HG02870 (cell line): ENCODE measurements around the gene AOC3.
"Not testable (repeated sequence)": the region's sequence is repeated elsewhere in the genome, so short reads cannot be mapped to it uniquely, and the experiment has no call there.

Experiments
- ATAC-seq: cut with Tn5 transposase; IDR thresholded peaks from one replicate; pipeline ENCODE4 v1.9.1; 2021; ENCODE audit warnings: mild to moderate bottlenecking, moderate library complexity; ENCODE audit not compliant: unreplicated experiment

AOC3 gene

GRCh38 chr17:42891539-42892152 is 40.6 kb downstream of the AOC3 start:
- ATAC-seq, result no peak

GRCh38 chr17:42893359-42893758 is 42.4 kb downstream of the AOC3 start:
- ATAC-seq, result no peak

- no peak for ATAC-seq
Observed at GRCh38 chr17:42894283-42895184, 43.5 kb downstream of the AOC3 start.

DNA sequence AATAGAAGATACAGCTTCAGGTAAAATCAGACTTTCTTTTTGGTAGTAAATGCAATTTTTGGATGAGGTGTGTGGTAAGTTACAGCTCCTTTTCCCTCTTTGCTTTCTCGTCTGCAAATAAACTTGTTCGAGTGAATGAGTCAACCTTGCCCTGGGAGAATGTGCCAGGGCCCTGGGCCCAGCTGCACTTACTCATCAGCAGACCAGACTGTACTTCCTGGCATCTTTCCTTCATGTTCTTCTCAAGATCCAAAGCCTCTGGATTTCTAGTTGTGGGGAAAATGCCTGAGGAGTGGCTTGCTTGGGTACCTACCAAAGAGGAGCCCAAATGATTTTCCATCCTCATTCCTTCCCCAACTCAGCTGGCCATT is 44.2 kb downstream of the AOC3 start:
- no peak for ATAC-seq

GRCh38 chr17:42898147-42898811 is 47.3 kb downstream of the AOC3 start:
- ATAC-seq, result no peak

DNA sequence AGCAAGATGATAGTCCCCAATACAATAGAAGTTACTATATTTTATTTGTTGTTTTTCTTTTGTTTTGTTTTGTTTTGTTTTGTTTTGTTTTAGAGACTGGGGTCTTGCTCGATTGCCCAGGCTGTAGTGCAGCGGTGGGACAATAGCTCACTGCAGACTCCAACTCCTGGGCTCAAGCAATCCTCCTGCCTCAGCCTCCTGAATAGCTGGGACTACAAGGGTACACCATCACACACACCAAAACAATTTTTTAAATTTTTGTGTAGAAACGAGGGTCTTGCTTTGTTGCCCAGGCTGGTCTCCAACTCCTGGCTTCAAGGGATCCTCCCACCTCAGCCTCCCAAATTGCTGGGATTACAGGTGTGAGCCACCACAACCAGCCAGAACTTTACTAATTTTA is 49.0 kb downstream of the AOC3 start:
- ATAC-seq, result not testable (repeated sequence)

DNA sequence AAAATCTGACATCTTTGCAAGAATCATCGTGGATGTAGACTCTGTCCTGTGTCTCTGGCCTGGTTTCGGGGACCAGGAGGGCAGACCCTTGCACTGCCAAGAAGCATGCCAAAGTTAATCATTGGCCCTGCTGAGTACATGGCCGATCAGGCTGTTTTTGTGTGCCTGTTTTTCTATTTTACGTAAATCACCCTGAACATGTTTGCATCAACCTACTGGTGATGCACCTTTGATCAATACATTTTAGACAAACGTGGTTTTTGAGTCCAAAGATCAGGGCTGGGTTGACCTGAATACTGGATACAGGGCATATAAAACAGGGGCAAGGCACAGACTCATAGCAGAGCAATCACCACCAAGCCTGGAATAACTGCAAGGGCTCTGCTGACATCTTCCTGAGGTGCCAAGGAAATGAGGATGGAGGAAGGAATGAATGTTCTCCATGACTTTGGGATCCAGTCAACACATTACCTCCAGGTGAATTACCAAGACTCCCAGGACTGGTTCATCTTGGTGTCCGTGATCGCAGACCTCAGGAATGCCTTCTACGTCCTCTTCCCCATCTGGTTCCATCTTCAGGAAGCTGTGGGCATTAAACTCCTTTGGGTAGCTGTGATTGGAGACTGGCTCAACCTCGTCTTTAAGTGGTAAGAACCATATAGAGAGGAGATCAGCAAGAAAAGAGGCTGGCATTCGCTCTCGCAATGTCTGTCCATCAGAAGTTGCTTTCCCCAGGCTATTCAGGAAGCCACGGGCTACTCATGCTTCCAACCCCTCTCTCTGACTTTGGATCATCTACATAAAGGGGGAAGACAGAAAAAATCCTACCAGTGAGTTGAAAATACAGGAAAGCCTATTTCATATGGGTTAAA is 49.7 kb downstream of the AOC3 start, which contains the start of gene G6PC1:
G6PC1 (plus strand) TSS at position 340 of the 872 bp plus-strand sequence; CDS start at position 418, 78 bp downstream.
- ATAC-seq, result no peak

GRCh38 chr17:42901535-42902229 is 50.7 kb downstream of the AOC3 start:
- ATAC-seq, result no peak

- ATAC-seq, result no peak
Observed at GRCh38 chr17:42904110-42904469, 53.1 kb downstream of the AOC3 start.

GRCh38 chr17:42906772-42907446 is 55.9 kb downstream of the AOC3 start:
- ATAC-seq, result no peak
